WTC11 (cell line): ENCODE data around the gene SEC24C. TPM values are rescaled to one million over a fixed set of nuclear protein-coding genes. Genes with fewer than 3 reads are reported as not detected.

Experiments
- ATAC-seq: fragments of 200-7000 bp; cut with Tn5 transposase; 2 replicates; pipeline ENCODE4 v1.10.0; 2021; ENCODE audit warnings: mild to moderate bottlenecking, moderate library complexity
- CTCF ChIA-PET: fragments of 300-600 bp; sonication (Branson Sonifier 250); formaldehyde crosslinking; loops from one replicate; lab custom pipeline; 2021; ENCODE audit warnings: antibody characterized with exemption; lab: Charles Lee
- POLR2A ChIA-PET: fragments of 350-600 bp; sonication (Branson Sonifier 250); formaldehyde crosslinking; loops from one replicate; lab custom pipeline; 2021; ENCODE audit warnings: antibody characterized with exemption; lab: Charles Lee
- DNase-seq: peaks from one replicate; pipeline ENCODE4 v3.0.0; 2021; ENCODE audit warnings: low spot score
- H3K27ac Mint-ChIP-seq: 2 replicates; pipeline ENCODE4 v1.8.0; 2021; ENCODE audit warnings: mixed read lengths
- H3K27me3 Mint-ChIP-seq: 2 replicates; pipeline ENCODE4 v1.8.0; 2021; ENCODE audit warnings: low read depth, mild to moderate bottlenecking, moderate library complexity, mixed read lengths
- H3K36me3 Mint-ChIP-seq: 2 replicates; pipeline ENCODE4 v1.8.0; 2021; ENCODE audit warnings: mixed read lengths
- H3K4me1 Mint-ChIP-seq: 2 replicates; pipeline ENCODE4 v1.8.0; 2022; ENCODE audit warnings: mixed read lengths
- H3K4me3 Mint-ChIP-seq: 2 replicates; pipeline ENCODE4 v1.8.0; 2021; ENCODE audit warnings: mild to moderate bottlenecking, moderate library complexity, mixed read lengths
- H3K9me3 Mint-ChIP-seq: 2 replicates; pipeline ENCODE4 v1.8.0; 2021; ENCODE audit warnings: mixed read lengths
- ATF3 ChIP-seq: sonication (generic); formaldehyde crosslinking; conservative IDR thresholded peaks from 2 replicates; pipeline ENCODE4 v1.8.1; 2022; ENCODE audit warnings: mild to moderate bottlenecking, missing genetic modification reagents
- ELF4 ChIP-seq: sonication (generic); formaldehyde crosslinking; IDR thresholded peaks from 2 replicates; pipeline ENCODE4 v1.8.1; 2022; ENCODE audit warnings: low read depth, mild to moderate bottlenecking, moderate library complexity, missing genetic modification reagents
- ESRRA ChIP-seq: sonication (generic); formaldehyde crosslinking; IDR thresholded peaks from 2 replicates; pipeline ENCODE4 v1.8.1; 2022; ENCODE audit warnings: mild to moderate bottlenecking, missing genetic modification reagents, borderline replicate concordance
- HMGXB4 ChIP-seq: sonication (generic); formaldehyde crosslinking; IDR thresholded peaks from 2 replicates; pipeline ENCODE4 v1.8.1; 2023; ENCODE audit warnings: mild to moderate bottlenecking, moderate library complexity, missing genetic modification reagents
- JAZF1 ChIP-seq: fragments of 250-450 bp; sonication (Bioruptor Pico); IDR thresholded peaks from 2 replicates; pipeline ENCODE4 v1.9.0; 2021; ENCODE audit warnings: moderate library complexity, mild to moderate bottlenecking, inconsistent platforms
- JUN ChIP-seq: sonication (generic); formaldehyde crosslinking; IDR thresholded peaks from 2 replicates; pipeline ENCODE4 v1.8.0; 2023; ENCODE audit warnings: mild to moderate bottlenecking, missing genetic modification reagents
- MLX ChIP-seq: sonication (generic); formaldehyde crosslinking; IDR thresholded peaks from 2 replicates; pipeline ENCODE4 v1.8.1; 2023; ENCODE audit warnings: mild to moderate bottlenecking, missing genetic modification reagents, moderate library complexity
- NFE2L1 ChIP-seq: sonication (generic); formaldehyde crosslinking; IDR thresholded peaks from 2 replicates; pipeline ENCODE4 v1.8.1; 2023; ENCODE audit warnings: missing genetic modification reagents
- NFYB ChIP-seq: sonication (generic); formaldehyde crosslinking; conservative IDR thresholded peaks from 2 replicates; pipeline ENCODE4 v1.8.0; 2022; ENCODE audit warnings: low read depth, missing genetic modification reagents
- NR2C2 ChIP-seq: sonication (generic); formaldehyde crosslinking; IDR thresholded peaks from 2 replicates; pipeline ENCODE4 v1.8.0; 2022; ENCODE audit warnings: mild to moderate bottlenecking, missing genetic modification reagents
- PRDM15 ChIP-seq: sonication (generic); formaldehyde crosslinking; IDR thresholded peaks from 2 replicates; pipeline ENCODE4 v1.8.0; 2022; ENCODE audit warnings: missing genetic modification reagents
- RORB ChIP-seq: fragments of 250-450 bp; sonication (Bioruptor Pico); IDR thresholded peaks from 2 replicates; pipeline ENCODE4 v1.9.0; 2021; ENCODE audit warnings: mild to moderate bottlenecking
- TP53 ChIP-seq: sonication (generic); formaldehyde crosslinking; IDR thresholded peaks from 2 replicates; pipeline ENCODE4 v1.8.1; 2023; ENCODE audit warnings: mild to moderate bottlenecking, missing genetic modification reagents
- USF1 ChIP-seq: sonication (generic); formaldehyde crosslinking; IDR thresholded peaks from 2 replicates; pipeline ENCODE4 v1.8.0; 2022; ENCODE audit warnings: mild to moderate bottlenecking, missing genetic modification reagents
- ZBTB21 ChIP-seq: sonication (generic); formaldehyde crosslinking; IDR thresholded peaks from 2 replicates; pipeline ENCODE4 v1.8.1; 2023; ENCODE audit warnings: mild to moderate bottlenecking, missing genetic modification reagents, borderline replicate concordance
- ZNF138 ChIP-seq: sonication (generic); formaldehyde crosslinking; conservative IDR thresholded peaks from 2 replicates; pipeline ENCODE4 v1.8.1; 2022; ENCODE audit warnings: mild to moderate bottlenecking, moderate library complexity, missing genetic modification reagents
- ZNF263 ChIP-seq: sonication (generic); formaldehyde crosslinking; IDR thresholded peaks from 2 replicates; pipeline ENCODE4 v1.8.1; 2022; ENCODE audit warnings: low read depth, mild to moderate bottlenecking, moderate library complexity, missing genetic modification reagents
- ZNF512 ChIP-seq: sonication (generic); formaldehyde crosslinking; IDR thresholded peaks from 2 replicates; pipeline ENCODE4 v1.8.1; 2022; ENCODE audit warnings: missing genetic modification reagents, borderline replicate concordance
- ZNF671 ChIP-seq: fragments of 250-450 bp; sonication (Bioruptor Pico); IDR thresholded peaks from 2 replicates; pipeline ENCODE4 v1.8.0; 2021; ENCODE audit warnings: mild to moderate bottlenecking
- total RNA-seq: library from RNA; stranded (reverse); gene quantifications from 3 replicates; pipeline ENCODE4 v1.2.3, GENCODE V29; 2021

SEC24C gene
- total RNA-seq, 1 experiment from 2014 or later: 74.2 TPM

- Mint-ChIP-seq H3K27ac (peak overlapping the region; percentile 10; the same call in 1 of the 2 replicates), H3K9me3 (no peaks in the 10 kb centered on the region), H3K36me3 (peaks cover 50% of the 10 kb centered on the region), H3K4me1 (peaks cover 24% of the 10 kb centered on the region), H3K4me3 (no peak overlapping the region), H3K27me3 (no peaks in the 10 kb centered on the region)
- ChIA-PET CTCF (interaction anchor here (0.5 to 1.3 kb wide), 3 partner anchors 13 to 189 kb away, joined by 3 to 7 read pairs (median 4); partner anchors contain the start of gene ZSWIM8), POLR2A (no interaction called here)
- no peak for DNase-seq
- no peak for ATAC-seq
- TF ChIP-seq ESRRA (no peak), NFE2L1 (no peak), ZNF671 (CRISPR knock-in tag) (no peak), TP53 (no peak), HMGXB4 (CRISPR knock-in tag) (no peak), NR2C2 (CRISPR knock-in tag) (no peak), ELF4 (CRISPR knock-in tag) (no peak), ZBTB21 (CRISPR knock-in tag) (no peak), PRDM15 (CRISPR knock-in tag) (no peak), ZNF263 (CRISPR knock-in tag) (no peak), NFYB (no peak), JUN (CRISPR knock-in tag) (no peak), ZNF512 (CRISPR knock-in tag) (no peak), ATF3 (CRISPR knock-in tag) (no peak), RORB (no peak), MLX (CRISPR knock-in tag) (no peak), JAZF1 (CRISPR knock-in tag) (no peak), ZNF138 (CRISPR knock-in tag) (no peak), USF1 (CRISPR knock-in tag) (no peak)
Measured at GRCh38 chr10:73769396-73769795, 25.2 kb downstream of the SEC24C start.
